GM19043 (cell line): ENCODE measurements around the gene SYNE2.

ENCODE experiments used
- ATAC-seq: cut with Tn5 transposase; IDR thresholded peaks from one replicate; pipeline ENCODE4 v1.9.1; 2021; ENCODE audit warnings: low read depth; ENCODE audit not compliant: unreplicated experiment

Gene SYNE2

GRCh38 chr14:64184103-64184729 is 331.4 kb downstream of the SYNE2 start:
- ATAC-seq: no peak

GRCh38 chr14:64185184-64185583 is 332.4 kb downstream of the SYNE2 start:
- no peak for ATAC-seq

GRCh38 chr14:64186231-64187129 is 333.7 kb downstream of the SYNE2 start:
- ATAC-seq: no peak

- ATAC-seq: no peak
Observed at GRCh38 chr14:64187331-64187730, 334.5 kb downstream of the SYNE2 start.

- no peak for ATAC-seq
Observed at GRCh38 chr14:64190974-64191502, 338.2 kb downstream of the SYNE2 start.

GRCh38 chr14:64191756-64192155 is 339.0 kb downstream of the SYNE2 start:
- ATAC-seq: no peak

GRCh38 chr14:64193821-64194220 is 341.0 kb downstream of the SYNE2 start:
- ATAC-seq: no peak

- no peak for ATAC-seq
Observed at GRCh38 chr14:64194404-64194803, 341.6 kb downstream of the SYNE2 start.

- no peak for ATAC-seq
Observed at GRCh38 chr14:64195199-64195598, 342.4 kb downstream of the SYNE2 start.

GRCh38 chr14:64196056-64196455 is 343.3 kb downstream of the SYNE2 start:
- ATAC-seq: no peak

- ATAC-seq: no peak
Observed at GRCh38 chr14:64196814-64197411, 344.1 kb downstream of the SYNE2 start.

- no peak for ATAC-seq
Observed at GRCh38 chr14:64197996-64198395, 345.2 kb downstream of the SYNE2 start.

GRCh38 chr14:64198486-64198885 is 345.7 kb downstream of the SYNE2 start:
- ATAC-seq: no peak

- no peak for ATAC-seq
Observed at GRCh38 chr14:64200170-64200569, 347.4 kb downstream of the SYNE2 start.

GRCh38 chr14:64201296-64201695 is 348.5 kb downstream of the SYNE2 start:
- ATAC-seq: no peak

GRCh38 chr14:64201921-64202545 is 349.2 kb downstream of the SYNE2 start:
- no peak for ATAC-seq

GRCh38 chr14:64202716-64203115 is 349.9 kb downstream of the SYNE2 start:
- no peak for ATAC-seq

GRCh38 chr14:64203366-64204006 is 350.7 kb downstream of the SYNE2 start:
- ATAC-seq: no peak

GRCh38 chr14:64208261-64208660 is 355.5 kb downstream of the SYNE2 start:
- no peak for ATAC-seq

- ATAC-seq: no peak
Observed at GRCh38 chr14:64208981-64209380, 356.2 kb downstream of the SYNE2 start.
